Ammon's horn (tissue), 1 donor: Measurements from ENCODE around the gene VTA1.

Source experiments
- DNase-seq: peaks from one replicate; pipeline ENCODE4 v3.0.0-alpha.2; 2016; ENCODE audit warnings: low spot score

Gene VTA1

GRCh38 chr6:142271476-142271875 is 124.4 kb downstream of the VTA1 start:
- DNase-seq = no peak
